ENCODE data around the gene ADH1C.
"Not testable (repeated sequence)": the region's sequence is repeated elsewhere in the genome, so short reads cannot be mapped to it uniquely, and the experiment has no call there.

The ADH1C gene

GRCh38 chr4:99381588-99382175 is 29.1 kb upstream of the ADH1C start:
- DNase-seq: no peak
- no peaks in the 10 kb centered on the region for H3K36me3 ChIP-seq (replicated peaks)
- in situ Hi-C loops (cut with HindIII; ENCODE audit: low pct_ligation_motif_present, low sequenced_read_pairs): no loop called here
- no peaks in the 10 kb centered on the region for H3K27me3 ChIP-seq (replicated peaks)
- no peak overlapping the region for H3K4me3 ChIP-seq (ENCODE audit: low read depth, low read length)
- TF ChIP-seq CTCF (IDR thresholded peaks at IDR 0.05; ENCODE audit: low read depth, low read length, missing control alignments): no peak
- no peak overlapping the region for H3K27ac ChIP-seq

- no peaks in the 10 kb centered on the region for H3K36me3 ChIP-seq (replicated peaks)
- DNase-seq: no peak
- H3K27me3 ChIP-seq (replicated peaks): no peaks in the 10 kb centered on the region
- H3K27ac ChIP-seq: no peak overlapping the region
- no peak overlapping the region for H3K4me3 ChIP-seq (ENCODE audit: low read depth, low read length)
- in situ Hi-C loops (cut with HindIII; ENCODE audit: low pct_ligation_motif_present, low sequenced_read_pairs): no loop called here
- no peak for TF ChIP-seq CTCF (IDR thresholded peaks at IDR 0.05; ENCODE audit: low read depth, low read length, missing control alignments)
Observed at GRCh38 chr4:99379571-99379970, 27.0 kb upstream of the ADH1C start.

- no peaks in the 10 kb centered on the region for H3K27me3 ChIP-seq (replicated peaks)
- no peak for TF ChIP-seq CTCF (IDR thresholded peaks at IDR 0.05; ENCODE audit: low read depth, low read length, missing control alignments)
- DNase-seq: no peak
- no peak overlapping the region for H3K4me3 ChIP-seq (ENCODE audit: low read depth, low read length)
- no peak overlapping the region for H3K27ac ChIP-seq
- H3K36me3 ChIP-seq (replicated peaks): no peaks in the 10 kb centered on the region
- in situ Hi-C loops (cut with HindIII; ENCODE audit: low pct_ligation_motif_present, low sequenced_read_pairs): no loop called here
Observed at GRCh38 chr4:99378876-99379275, 26.3 kb upstream of the ADH1C start.

GRCh38 chr4:99377341-99377740 is 24.8 kb upstream of the ADH1C start:
- peak; percentile 70 for TF ChIP-seq CTCF (IDR thresholded peaks at IDR 0.05; ENCODE audit: low read depth, low read length, missing control alignments)
- H3K36me3 ChIP-seq (replicated peaks); in situ Hi-C loops (cut with HindIII; ENCODE audit: low pct_ligation_motif_present, low sequenced_read_pairs); H3K27ac ChIP-seq; H3K27me3 ChIP-seq (replicated peaks); H3K4me3 ChIP-seq (ENCODE audit: low read depth, low read length): not testable (repeated sequence)
- DNase-seq: peak; percentile 14

- H3K27me3 ChIP-seq (replicated peaks); H3K36me3 ChIP-seq (replicated peaks); DNase-seq; H3K27ac ChIP-seq; H3K4me3 ChIP-seq (ENCODE audit: low read depth, low read length); in situ Hi-C loops (cut with HindIII; ENCODE audit: low pct_ligation_motif_present, low sequenced_read_pairs): not testable (repeated sequence)
Observed at GRCh38 chr4:99372464-99372863, 19.9 kb upstream of the ADH1C start.

GRCh38 chr4:99367817-99368216 is 15.3 kb upstream of the ADH1C start:
- DNase-seq; in situ Hi-C loops (cut with HindIII; ENCODE audit: low pct_ligation_motif_present, low sequenced_read_pairs); H3K36me3 ChIP-seq (replicated peaks); H3K27me3 ChIP-seq (replicated peaks); H3K4me3 ChIP-seq (ENCODE audit: low read depth, low read length); H3K27ac ChIP-seq: not testable (repeated sequence)

- no peak for DNase-seq
- no peaks in the 10 kb centered on the region for H3K36me3 ChIP-seq (replicated peaks)
- no peak for TF ChIP-seq CTCF (IDR thresholded peaks at IDR 0.05; ENCODE audit: low read depth, low read length, missing control alignments)
- no peak overlapping the region for H3K4me3 ChIP-seq (ENCODE audit: low read depth, low read length)
- in situ Hi-C loops (cut with HindIII; ENCODE audit: low pct_ligation_motif_present, low sequenced_read_pairs): no loop called here
- no peak overlapping the region for H3K27ac ChIP-seq
- H3K27me3 ChIP-seq (replicated peaks): no peaks in the 10 kb centered on the region
Observed at GRCh38 chr4:99366491-99366890, 13.9 kb upstream of the ADH1C start.
